ENCODE measurements around the gene STAB2.

STAB2 gene, protein sequence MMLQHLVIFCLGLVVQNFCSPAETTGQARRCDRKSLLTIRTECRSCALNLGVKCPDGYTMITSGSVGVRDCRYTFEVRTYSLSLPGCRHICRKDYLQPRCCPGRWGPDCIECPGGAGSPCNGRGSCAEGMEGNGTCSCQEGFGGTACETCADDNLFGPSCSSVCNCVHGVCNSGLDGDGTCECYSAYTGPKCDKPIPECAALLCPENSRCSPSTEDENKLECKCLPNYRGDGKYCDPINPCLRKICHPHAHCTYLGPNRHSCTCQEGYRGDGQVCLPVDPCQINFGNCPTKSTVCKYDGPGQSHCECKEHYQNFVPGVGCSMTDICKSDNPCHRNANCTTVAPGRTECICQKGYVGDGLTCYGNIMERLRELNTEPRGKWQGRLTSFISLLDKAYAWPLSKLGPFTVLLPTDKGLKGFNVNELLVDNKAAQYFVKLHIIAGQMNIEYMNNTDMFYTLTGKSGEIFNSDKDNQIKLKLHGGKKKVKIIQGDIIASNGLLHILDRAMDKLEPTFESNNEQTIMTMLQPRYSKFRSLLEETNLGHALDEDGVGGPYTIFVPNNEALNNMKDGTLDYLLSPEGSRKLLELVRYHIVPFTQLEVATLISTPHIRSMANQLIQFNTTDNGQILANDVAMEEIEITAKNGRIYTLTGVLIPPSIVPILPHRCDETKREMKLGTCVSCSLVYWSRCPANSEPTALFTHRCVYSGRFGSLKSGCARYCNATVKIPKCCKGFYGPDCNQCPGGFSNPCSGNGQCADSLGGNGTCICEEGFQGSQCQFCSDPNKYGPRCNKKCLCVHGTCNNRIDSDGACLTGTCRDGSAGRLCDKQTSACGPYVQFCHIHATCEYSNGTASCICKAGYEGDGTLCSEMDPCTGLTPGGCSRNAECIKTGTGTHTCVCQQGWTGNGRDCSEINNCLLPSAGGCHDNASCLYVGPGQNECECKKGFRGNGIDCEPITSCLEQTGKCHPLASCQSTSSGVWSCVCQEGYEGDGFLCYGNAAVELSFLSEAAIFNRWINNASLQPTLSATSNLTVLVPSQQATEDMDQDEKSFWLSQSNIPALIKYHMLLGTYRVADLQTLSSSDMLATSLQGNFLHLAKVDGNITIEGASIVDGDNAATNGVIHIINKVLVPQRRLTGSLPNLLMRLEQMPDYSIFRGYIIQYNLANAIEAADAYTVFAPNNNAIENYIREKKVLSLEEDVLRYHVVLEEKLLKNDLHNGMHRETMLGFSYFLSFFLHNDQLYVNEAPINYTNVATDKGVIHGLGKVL (N-terminal part only)

DNA sequence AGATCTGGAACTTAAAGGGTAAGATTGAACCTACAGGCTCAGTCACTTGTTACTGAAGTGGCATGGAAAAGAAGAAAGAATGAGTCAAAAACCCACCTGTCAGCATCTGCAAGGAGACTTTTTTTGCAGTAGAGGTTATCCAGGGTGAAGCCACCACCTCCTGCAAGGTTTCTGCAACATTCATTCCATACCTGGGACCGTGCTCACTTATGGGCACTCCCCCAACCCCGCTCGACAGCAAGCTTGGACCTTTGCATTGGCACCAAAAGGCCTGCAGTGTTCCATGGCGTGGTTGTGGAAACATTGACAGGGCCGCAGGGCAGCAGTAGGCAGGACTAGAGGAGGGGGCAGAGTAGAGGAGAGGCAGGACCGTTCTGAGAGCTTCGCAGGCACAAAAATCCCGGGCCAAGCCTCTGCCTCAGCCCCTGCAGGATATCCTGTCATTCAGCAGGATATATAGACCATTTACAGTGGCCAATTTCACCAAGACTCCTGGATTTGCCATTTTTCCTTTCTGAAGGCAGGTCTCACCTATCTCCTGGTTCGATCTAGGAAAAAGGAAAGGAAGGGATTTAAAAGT is at the start of gene STAB2:
Gene STAB2, plus strand, starts transcription at position 483 of the 580 bp plus-strand sequence. CDS start 204 bp downstream, outside the sequence.
- Mint-ChIP-seq H3K4me3 (no peak within 1 kb of the TSS), H3K4me1 (no peaks in the 10 kb centered on the region), H3K27ac (no peak within 1 kb of the TSS), H3K9me3 (no peaks in the 10 kb centered on the region), H3K36me3 (no peaks in the 10 kb centered on the region)
- DNase-seq (ENCODE audit: low spot score in 2 of 2) (no peak), ATAC-seq (no peak)

DNA sequence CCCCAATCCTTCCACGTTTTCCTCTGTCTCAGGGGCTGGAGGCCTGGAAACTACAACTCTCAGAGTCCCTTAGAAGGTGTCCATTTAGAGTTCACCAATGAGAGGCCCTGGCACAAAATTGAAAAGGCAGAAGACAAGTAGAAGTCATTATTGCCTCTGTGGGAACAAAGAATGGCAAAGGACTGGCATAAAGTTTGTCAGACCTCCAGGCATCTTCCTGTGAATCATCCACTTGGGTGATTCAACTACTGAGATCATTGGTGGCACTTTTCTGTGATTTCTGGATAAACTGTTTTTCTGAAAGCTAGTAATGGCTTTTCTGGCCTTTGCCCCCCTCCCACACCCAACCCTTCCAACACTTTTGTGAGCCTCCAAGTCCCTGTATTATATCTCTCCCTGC is 48.7 kb upstream of the STAB2 start:
- ATAC-seq (peak; percentile 54), DNase-seq (ENCODE audit: low spot score in 2 of 2) (no peak)
- no peak overlapping the region for H3K27ac Mint-ChIP-seq
- H3K4me3 Mint-ChIP-seq: no peak overlapping the region
- H3K9me3 Mint-ChIP-seq: no peaks in the 10 kb centered on the region
- H3K4me1 Mint-ChIP-seq: peaks cover 14% of the 10 kb centered on the region
- no peaks in the 10 kb centered on the region for H3K36me3 Mint-ChIP-seq

- Mint-ChIP-seq H3K4me1 (peaks cover 14% of the 10 kb centered on the region), H3K27ac (no peak overlapping the region), H3K36me3 (no peaks in the 10 kb centered on the region), H3K9me3 (no peaks in the 10 kb centered on the region), H3K4me3 (no peak overlapping the region)
- no peak for DNase-seq (ENCODE audit: low spot score in 2 of 2)
- ATAC-seq: peak; percentile 57
These were observed 46.8 kb upstream of the STAB2 start for GRCh38 chr12:103540319-103540718.

DNA sequence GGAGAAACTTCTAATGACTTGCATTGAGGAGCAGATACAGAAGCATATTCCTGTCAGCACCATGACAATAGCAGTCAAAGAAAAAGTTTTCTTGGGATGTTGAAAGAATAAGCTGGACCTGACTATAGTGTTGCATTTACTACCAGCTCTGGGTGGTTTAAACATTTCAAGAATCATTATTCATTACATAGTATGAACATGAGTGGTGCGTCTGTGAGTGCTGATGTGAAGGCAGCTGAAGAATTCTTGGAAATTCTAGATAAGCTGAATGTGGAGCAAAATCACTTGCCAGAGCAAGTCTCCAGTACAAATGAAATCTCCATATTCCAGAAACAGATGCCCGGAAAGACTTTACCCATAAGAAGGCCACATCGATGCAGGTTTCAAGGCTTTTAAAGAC is 45.0 kb upstream of the STAB2 start:
- Mint-ChIP-seq H3K27ac (no peak overlapping the region), H3K4me3 (no peak overlapping the region), H3K4me1 (peaks cover 14% of the 10 kb centered on the region), H3K9me3 (no peaks in the 10 kb centered on the region), H3K36me3 (no peaks in the 10 kb centered on the region)
- DNase-seq (ENCODE audit: low spot score in 2 of 2) (no peak), ATAC-seq (no peak)

DNA sequence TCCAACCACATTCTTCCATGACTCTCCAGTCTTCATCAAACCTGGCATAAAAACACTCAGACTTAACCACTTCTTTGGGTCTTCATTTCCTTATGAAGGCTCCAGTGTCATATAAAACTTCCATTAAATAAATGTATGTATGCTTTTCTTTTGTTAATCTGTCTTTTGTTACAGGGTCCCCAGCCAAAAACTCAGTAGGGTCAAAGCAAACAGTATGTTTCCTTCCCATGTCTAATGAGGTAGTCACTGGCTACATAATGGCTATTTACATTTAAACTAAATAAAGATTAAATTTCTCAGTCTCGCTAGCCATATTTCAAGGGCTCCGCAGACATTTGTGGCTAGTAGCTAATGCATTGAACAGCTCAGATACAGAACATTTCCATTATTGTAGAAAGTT is 40.1 kb upstream of the STAB2 start:
- no peak overlapping the region for H3K27ac Mint-ChIP-seq
- ATAC-seq: no peak
- no peaks in the 10 kb centered on the region for H3K36me3 Mint-ChIP-seq
- DNase-seq (ENCODE audit: low spot score in 2 of 2): no peak
- peaks cover 7% of the 10 kb centered on the region for H3K4me1 Mint-ChIP-seq
- H3K9me3 Mint-ChIP-seq: no peaks in the 10 kb centered on the region
- H3K4me3 Mint-ChIP-seq: no peak overlapping the region

GRCh38 chr12:103547376-103547775 is 39.7 kb upstream of the STAB2 start:
- Mint-ChIP-seq H3K9me3 (no peaks in the 10 kb centered on the region), H3K27ac (no peak overlapping the region), H3K4me3 (no peak overlapping the region), H3K36me3 (no peaks in the 10 kb centered on the region), H3K4me1 (peaks cover 7% of the 10 kb centered on the region)
- ATAC-seq (no peak), DNase-seq (ENCODE audit: low spot score in 2 of 2) (no peak)

DNA sequence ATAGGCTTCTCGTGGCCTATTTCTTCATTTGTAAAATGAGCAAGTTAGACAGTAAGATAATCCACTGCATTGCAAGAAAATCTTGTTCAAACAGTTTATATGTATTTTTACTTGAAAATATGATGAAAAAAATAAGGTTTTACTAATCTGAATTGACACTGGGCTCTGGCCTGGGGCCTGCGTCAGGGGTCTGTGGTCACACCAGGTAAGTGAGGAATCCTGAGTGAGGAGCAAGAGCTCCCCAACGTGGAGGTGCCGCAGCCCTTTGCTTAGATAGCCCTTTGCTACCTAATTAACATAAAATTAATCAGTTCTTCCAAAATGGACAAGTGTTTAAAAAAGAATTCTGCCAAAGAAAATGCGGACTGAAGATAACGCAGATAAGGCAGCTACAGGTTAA is 39.1 kb upstream of the STAB2 start:
- Mint-ChIP-seq H3K27ac (no peak overlapping the region), H3K9me3 (no peaks in the 10 kb centered on the region), H3K36me3 (no peaks in the 10 kb centered on the region), H3K4me1 (peaks cover 7% of the 10 kb centered on the region), H3K4me3 (no peak overlapping the region)
- no peak for DNase-seq (ENCODE audit: low spot score in 2 of 2)
- no peak for ATAC-seq

GRCh38 chr12:103548622-103549601 is 38.2 kb upstream of the STAB2 start:
- no peaks in the 10 kb centered on the region for H3K36me3 Mint-ChIP-seq
- no peaks in the 10 kb centered on the region for H3K9me3 Mint-ChIP-seq
- H3K4me1 Mint-ChIP-seq: peaks cover 7% of the 10 kb centered on the region
- peak overlapping the region; percentile 30 for H3K27ac Mint-ChIP-seq
- H3K4me3 Mint-ChIP-seq: no peak overlapping the region
- DNase-seq (ENCODE audit: low spot score in 2 of 2) (peak; percentile 57 to 86), ATAC-seq (peak; percentile 94)

- no peak for DNase-seq (ENCODE audit: low spot score in 2 of 2)
- no peak for ATAC-seq
- Mint-ChIP-seq H3K9me3 (no peaks in the 10 kb centered on the region), H3K4me3 (no peak overlapping the region), H3K4me1 (no peaks in the 10 kb centered on the region), H3K27ac (no peak overlapping the region), H3K36me3 (no peaks in the 10 kb centered on the region)
These were observed 30.0 kb upstream of the STAB2 start for GRCh38 chr12:103556890-103557627.

DNA sequence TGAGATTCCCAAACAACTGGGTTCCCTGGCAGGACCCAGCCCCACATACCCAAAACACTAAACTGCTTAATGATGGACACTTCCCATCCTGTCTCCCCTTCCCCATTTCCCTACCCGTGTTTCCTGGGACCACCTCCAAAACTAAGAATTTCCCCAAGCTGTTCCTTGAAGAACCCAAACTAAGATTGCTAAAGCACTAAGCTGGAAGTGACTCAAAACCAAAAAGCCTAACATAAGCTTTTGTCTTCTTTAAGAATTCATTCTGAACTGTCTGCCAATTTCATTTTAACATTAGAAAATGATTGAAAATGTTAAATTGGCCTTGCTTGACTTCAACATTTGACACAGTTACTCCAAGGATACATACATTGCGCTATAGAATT is 29.5 kb upstream of the STAB2 start:
- Mint-ChIP-seq H3K4me1 (no peaks in the 10 kb centered on the region), H3K9me3 (no peaks in the 10 kb centered on the region), H3K4me3 (no peak overlapping the region), H3K27ac (no peak overlapping the region), H3K36me3 (no peaks in the 10 kb centered on the region)
- DNase-seq (ENCODE audit: low spot score in 2 of 2) (no peak), ATAC-seq (no peak)

DNA sequence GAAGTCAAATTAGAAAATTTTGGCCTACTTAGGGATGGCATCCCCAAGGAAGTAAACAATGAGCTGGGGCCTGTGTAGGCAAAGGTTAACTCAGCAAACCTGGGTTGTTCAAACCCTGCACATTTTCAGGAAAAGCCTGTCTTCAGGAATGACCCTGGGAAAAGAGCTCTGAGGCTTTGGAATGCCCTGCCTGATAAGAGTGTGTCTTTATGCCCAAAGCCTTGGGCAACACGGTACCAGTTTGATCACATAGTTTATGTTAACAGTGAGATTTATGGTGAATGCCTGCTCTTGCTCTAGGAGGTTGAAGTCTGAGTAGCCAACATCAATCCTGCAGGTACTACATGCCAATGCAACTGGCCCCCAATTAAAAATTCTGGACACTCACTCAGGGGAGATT is 28.2 kb upstream of the STAB2 start:
- ATAC-seq (no peak), DNase-seq (ENCODE audit: low spot score in 2 of 2) (no peak)
- no peaks in the 10 kb centered on the region for H3K36me3 Mint-ChIP-seq
- H3K9me3 Mint-ChIP-seq: no peaks in the 10 kb centered on the region
- no peaks in the 10 kb centered on the region for H3K4me1 Mint-ChIP-seq
- no peak overlapping the region for H3K4me3 Mint-ChIP-seq
- no peak overlapping the region for H3K27ac Mint-ChIP-seq

DNA sequence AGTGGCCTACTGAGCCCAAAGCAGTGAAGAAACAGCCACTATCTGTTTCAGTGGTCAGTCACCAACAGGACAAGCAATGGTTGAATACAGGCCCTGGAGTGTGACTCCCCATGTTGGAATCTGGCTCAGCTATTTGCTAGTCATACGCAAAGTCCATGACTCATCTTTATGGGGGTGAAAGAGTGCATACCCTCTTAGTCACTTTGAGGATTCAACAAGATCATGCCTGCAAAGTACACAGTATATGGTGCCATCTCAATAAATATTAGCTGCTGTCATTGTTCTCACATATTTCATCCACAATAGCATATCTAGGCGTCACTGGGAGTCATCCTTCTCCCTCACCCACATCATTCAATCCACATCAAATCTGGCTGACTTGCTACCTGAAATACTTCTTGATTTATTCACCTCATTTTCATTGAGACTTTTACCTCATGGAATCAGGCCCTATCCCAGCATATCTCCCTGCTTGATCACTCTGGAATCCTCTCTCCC is 26.4 kb upstream of the STAB2 start:
- Mint-ChIP-seq H3K27ac (no peak overlapping the region), H3K4me3 (no peak overlapping the region), H3K36me3 (no peaks in the 10 kb centered on the region), H3K9me3 (peaks cover 7% of the 10 kb centered on the region), H3K4me1 (no peaks in the 10 kb centered on the region)
- DNase-seq (ENCODE audit: low spot score in 2 of 2) (no peak), ATAC-seq (peak; percentile 70)

GRCh38 chr12:103561174-103561573 is 25.9 kb upstream of the STAB2 start:
- no peak overlapping the region for H3K4me3 Mint-ChIP-seq
- ATAC-seq (no peak), DNase-seq (ENCODE audit: low spot score in 2 of 2) (no peak)
- H3K9me3 Mint-ChIP-seq: peaks cover 12% of the 10 kb centered on the region
- no peak overlapping the region for H3K27ac Mint-ChIP-seq
- no peaks in the 10 kb centered on the region for H3K4me1 Mint-ChIP-seq
- no peaks in the 10 kb centered on the region for H3K36me3 Mint-ChIP-seq
